Measurements from ENCODE around the gene TCF7L1. TPM values are rescaled to one million over a fixed set of nuclear protein-coding genes. Genes with fewer than 3 reads are reported as not detected.

TCF7L1 gene
- total and polyA plus RNA-seq, 2 donors (not counting 3 experiments of a cell fraction or from before 2014, with no cell fraction given) = 9.6 to 17.4 TPM

GRCh38 chr2:85281553-85281952, 148.4 kb downstream of the TCF7L1 start:
- DNase-seq (ENCODE audit: low read depth, low spot score) = no peak
- Histone ChIP-seq H3K4me2 (ENCODE audit: insufficient read depth, low read length) (no peak overlapping the region), H2AFZ (ENCODE audit: low read depth, low read length) (no peak overlapping the region), H4K20me1 (replicated peaks; ENCODE audit: control insufficient read depth, extremely low read depth, insufficient read depth, low read length) (no peaks in the 10 kb centered on the region), H3K4me1 (ENCODE audit: control insufficient read depth, extremely low read depth, insufficient read depth, low read length) (peaks cover 9% of the 10 kb centered on the region), H3K27me3 (ENCODE audit: control insufficient read depth in 2 of 2, insufficient read depth in 2 of 2, low read length in 2 of 2) (no peaks in the 10 kb centered on the region), H3K36me3 (ENCODE audit: control insufficient read depth in 2 of 2, extremely low read depth in 1 of 2, insufficient read depth in 2 of 2, low read length in 2 of 2) (peaks cover 0 to 1% of the 10 kb centered on the region in 2 experiments), H3K9ac (replicated peaks; ENCODE audit: extremely low read depth, insufficient read depth, low read length) (no peak overlapping the region), H3K9me1 (replicated peaks; ENCODE audit: control insufficient read depth, extremely low read depth, insufficient read depth, low read length) (no peaks in the 10 kb centered on the region), H3K79me2 (ENCODE audit: control insufficient read depth, insufficient read depth, low read length) (no peaks in the 10 kb centered on the region), H3K9me3 (replicated peaks; ENCODE audit: control insufficient read depth, insufficient read depth, low read length) (no peaks in the 10 kb centered on the region), H3K27ac (ENCODE audit: insufficient read depth, low read depth, low read length) (no peak overlapping the region), H3K4me3 (replicated peaks in 1 of 3; ENCODE audit: insufficient read depth in 1 of 3, low read depth in 1 of 3, low read length in 3 of 3) (no peak overlapping the region)
- no TSS peak for BruUV-seq (replicated peaks)
- CTCF ChIA-PET = interaction anchor here (0.7 to 2.2 kb wide), 4 partner anchors 12 to 214 kb away, joined by 3 to 7 read pairs (median 5); partner anchors contain the start of gene TCF7L1
- dilution Hi-C loops (cut with MboI; ENCODE audit: extremely low pct_ligation_motif_present, low sequenced_read_pairs) (no loop called here), intact Hi-C loops (cut with micrococcal nuclease) (no loop called here)
- POLR2A ChIA-PET = no interaction called here
- no peak for TF ChIP-seq MYC (IDR thresholded peaks at IDR 0.05; ENCODE audit: low read depth, low read length)
- FAIRE-seq = no peak

- Histone ChIP-seq H3K4me1 (ENCODE audit: control insufficient read depth, extremely low read depth, insufficient read depth, low read length) (peaks cover 3% of the 10 kb centered on the region), H2AFZ (ENCODE audit: low read depth, low read length) (no peak overlapping the region), H3K9me3 (replicated peaks; ENCODE audit: control insufficient read depth, insufficient read depth, low read length) (no peaks in the 10 kb centered on the region), H3K9ac (replicated peaks; ENCODE audit: extremely low read depth, insufficient read depth, low read length) (no peak overlapping the region), H4K20me1 (replicated peaks; ENCODE audit: control insufficient read depth, extremely low read depth, insufficient read depth, low read length) (no peaks in the 10 kb centered on the region), H3K9me1 (replicated peaks; ENCODE audit: control insufficient read depth, extremely low read depth, insufficient read depth, low read length) (no peaks in the 10 kb centered on the region), H3K4me3 (replicated peaks in 1 of 3; ENCODE audit: insufficient read depth in 1 of 3, low read depth in 1 of 3, low read length in 3 of 3) (no peak overlapping the region), H3K36me3 (ENCODE audit: control insufficient read depth in 2 of 2, extremely low read depth in 1 of 2, insufficient read depth in 2 of 2, low read length in 2 of 2) (peaks cover 0 to 1% of the 10 kb centered on the region in 2 experiments), H3K27ac (ENCODE audit: insufficient read depth, low read depth, low read length) (no peak overlapping the region), H3K79me2 (ENCODE audit: control insufficient read depth, insufficient read depth, low read length) (no peaks in the 10 kb centered on the region), H3K27me3 (ENCODE audit: control insufficient read depth in 2 of 2, insufficient read depth in 2 of 2, low read length in 2 of 2) (no peaks in the 10 kb centered on the region), H3K4me2 (ENCODE audit: insufficient read depth, low read length) (no peak overlapping the region)
- TF ChIP-seq CTCF (IDR thresholded peaks at IDR 0.05; ENCODE audit: extremely low read depth in 1 of 2, insufficient read depth in 1 of 2, low read depth in 1 of 2, low read length in 2 of 2) (no peak), MAX (IDR thresholded peaks at IDR 0.05; ENCODE audit: insufficient read depth, insufficient read length) (no peak), EZH2 (IDR thresholded peaks at IDR 0.05; ENCODE audit: borderline replicate concordance, low read depth, low read length, severe bottlenecking) (no peak), POLR2AphosphoS5 (IDR thresholded peaks at IDR 0.05; ENCODE audit: insufficient read depth, low read depth, low read length) (no peak), MYC (IDR thresholded peaks at IDR 0.05; ENCODE audit: low read depth, low read length) (no peak), POLR2A (IDR thresholded peaks at IDR 0.05; ENCODE audit: low read depth, low read length) (no peak), FOS (IDR thresholded peaks at IDR 0.05; ENCODE audit: borderline replicate concordance, insufficient read depth, low read length) (no peak), GATA2 (IDR thresholded peaks at IDR 0.05; ENCODE audit: insufficient read depth, insufficient read length, low read depth, low read length) (no peak), JUN (IDR thresholded peaks at IDR 0.05; ENCODE audit: borderline replicate concordance, insufficient read depth, insufficient read length, low read depth) (no peak)
- intact Hi-C loops (cut with micrococcal nuclease) (no loop called here), dilution Hi-C loops (cut with MboI; ENCODE audit: extremely low pct_ligation_motif_present, low sequenced_read_pairs) (no loop called here)
- POLR2A ChIA-PET = no interaction called here
- BruUV-seq (replicated peaks) = no TSS peak
- CTCF ChIA-PET = interaction anchor here (0.9 to 10.3 kb wide), 5 partner anchors 16 to 265 kb away, joined by 3 to 150 read pairs (median 4); partner anchors contain the start of gene TCF7L1
- FAIRE-seq (no peak), DNase-seq (ENCODE audit: low read depth, low spot score) (no peak)
These were observed 149.7 kb downstream of the TCF7L1 start for GRCh38 chr2:85282914-85283313.

All from endothelial cell of umbilical vein (primary cell).